ENCODE measurements around the gene RAPGEF2.
"Not testable (repeated sequence)": the region's sequence is repeated elsewhere in the genome, so short reads cannot be mapped to it uniquely, and the experiment has no call there.

Gene RAPGEF2

GRCh38 chr4:159163521-159163920, 60.6 kb downstream of the RAPGEF2 start:
- DNase-seq, result no peak

DNA sequence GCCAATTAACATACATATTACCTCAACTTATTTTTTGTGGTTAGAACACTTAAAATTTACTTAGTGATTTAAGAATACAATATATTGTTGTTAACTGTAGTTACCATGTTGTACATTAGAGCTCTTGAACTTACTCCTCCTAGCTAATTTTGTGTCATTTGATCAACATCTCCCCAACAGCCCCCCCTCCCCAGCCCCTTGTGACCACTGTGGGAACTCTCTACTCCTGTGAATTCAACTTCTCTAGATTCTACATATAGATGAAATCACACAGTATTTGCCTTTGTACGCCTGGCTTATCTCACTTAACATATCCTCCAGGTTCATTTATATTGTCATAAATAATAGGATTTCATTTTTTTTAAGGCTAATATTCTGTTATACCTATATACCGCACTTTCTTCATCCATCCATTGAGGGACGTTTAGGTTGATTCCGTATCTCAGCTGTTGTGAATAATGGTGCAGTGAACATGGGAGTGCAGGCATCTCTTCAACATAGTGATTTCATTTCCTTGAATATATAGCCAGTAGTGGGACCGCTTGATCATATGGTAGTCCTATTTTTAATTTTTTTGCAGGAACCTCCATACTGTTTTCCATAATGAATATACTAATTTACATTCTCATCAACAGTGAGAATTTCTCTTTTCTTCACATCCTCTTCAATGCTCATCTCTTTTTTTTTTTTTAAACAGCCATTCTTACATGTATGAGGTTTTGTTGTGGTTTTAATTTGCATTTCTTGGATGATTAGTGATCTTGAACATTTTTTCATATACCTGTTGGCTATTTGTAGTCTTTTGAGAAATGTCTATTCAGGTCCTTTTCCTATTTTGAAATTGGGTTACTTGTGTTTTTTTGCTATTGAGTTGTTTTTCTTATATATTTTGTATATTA, 66.8 kb downstream of the RAPGEF2 start:
- no peak for DNase-seq

DNA sequence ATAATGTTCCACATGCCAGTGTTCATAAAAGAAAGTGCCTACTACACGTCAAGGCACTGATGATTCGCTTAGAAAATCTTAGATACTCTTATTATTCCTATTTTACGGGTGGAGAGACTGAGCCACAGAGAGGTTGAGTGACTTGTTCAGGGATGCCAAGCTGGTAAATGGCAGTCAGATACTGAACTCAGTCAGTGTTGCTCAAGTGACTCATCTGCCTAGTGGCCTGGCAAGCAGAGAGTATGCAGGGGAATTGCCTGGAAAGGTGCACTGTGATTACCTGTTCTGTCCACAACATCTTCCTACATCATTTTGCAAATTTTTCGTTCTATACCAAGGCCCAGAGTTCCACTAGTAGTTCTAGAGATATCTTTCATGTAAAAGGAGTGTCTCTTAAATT, 68.4 kb downstream of the RAPGEF2 start:
- DNase-seq, result no peak

DNA sequence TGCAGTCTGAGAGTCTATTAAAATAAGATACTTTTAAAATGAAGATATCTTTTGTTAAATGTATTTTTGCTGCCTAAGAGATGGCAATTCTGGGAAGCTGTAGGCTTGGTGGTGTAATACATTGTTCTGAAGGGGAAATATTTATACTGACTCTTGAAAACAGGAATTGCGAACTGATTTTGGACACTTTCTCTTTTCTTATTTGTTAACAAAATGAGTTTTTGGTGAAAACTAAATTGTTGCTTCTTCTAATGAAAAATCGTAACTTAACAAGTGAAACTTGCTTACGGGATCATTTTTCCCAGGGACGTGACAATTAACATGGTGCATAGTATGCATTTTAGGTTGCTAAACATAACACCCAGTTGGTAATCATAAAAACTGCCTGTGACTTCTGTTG, 71.0 kb downstream of the RAPGEF2 start:
- DNase-seq, result no peak

DNA sequence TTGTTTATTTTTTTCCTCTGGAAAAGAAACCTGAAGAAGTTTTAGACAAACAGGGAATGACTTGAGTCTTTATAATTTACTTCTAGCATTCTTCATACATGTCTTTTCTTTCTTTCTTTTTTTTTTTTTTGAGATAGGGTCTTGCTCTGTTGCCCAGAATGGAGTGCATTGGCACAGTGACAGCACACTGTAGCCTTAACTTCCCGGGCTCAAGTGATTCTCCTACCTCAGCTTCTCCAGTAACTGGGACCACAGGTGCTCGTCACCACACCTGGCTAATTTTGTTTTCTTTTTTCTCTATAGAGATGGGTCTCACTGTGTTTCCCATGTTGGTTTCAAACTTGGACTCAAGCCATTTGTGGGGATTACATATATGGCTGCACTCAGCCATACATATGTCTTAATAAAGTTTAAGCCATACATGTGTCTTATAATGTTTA, 71.8 kb downstream of the RAPGEF2 start:
- DNase-seq, result no peak

GRCh38 chr4:159175085-159175988, 72.5 kb downstream of the RAPGEF2 start:
- DNase-seq, result peak; percentile 31

- no peak for DNase-seq
These were observed 73.1 kb downstream of the RAPGEF2 start for GRCh38 chr4:159175989-159176375.

DNA sequence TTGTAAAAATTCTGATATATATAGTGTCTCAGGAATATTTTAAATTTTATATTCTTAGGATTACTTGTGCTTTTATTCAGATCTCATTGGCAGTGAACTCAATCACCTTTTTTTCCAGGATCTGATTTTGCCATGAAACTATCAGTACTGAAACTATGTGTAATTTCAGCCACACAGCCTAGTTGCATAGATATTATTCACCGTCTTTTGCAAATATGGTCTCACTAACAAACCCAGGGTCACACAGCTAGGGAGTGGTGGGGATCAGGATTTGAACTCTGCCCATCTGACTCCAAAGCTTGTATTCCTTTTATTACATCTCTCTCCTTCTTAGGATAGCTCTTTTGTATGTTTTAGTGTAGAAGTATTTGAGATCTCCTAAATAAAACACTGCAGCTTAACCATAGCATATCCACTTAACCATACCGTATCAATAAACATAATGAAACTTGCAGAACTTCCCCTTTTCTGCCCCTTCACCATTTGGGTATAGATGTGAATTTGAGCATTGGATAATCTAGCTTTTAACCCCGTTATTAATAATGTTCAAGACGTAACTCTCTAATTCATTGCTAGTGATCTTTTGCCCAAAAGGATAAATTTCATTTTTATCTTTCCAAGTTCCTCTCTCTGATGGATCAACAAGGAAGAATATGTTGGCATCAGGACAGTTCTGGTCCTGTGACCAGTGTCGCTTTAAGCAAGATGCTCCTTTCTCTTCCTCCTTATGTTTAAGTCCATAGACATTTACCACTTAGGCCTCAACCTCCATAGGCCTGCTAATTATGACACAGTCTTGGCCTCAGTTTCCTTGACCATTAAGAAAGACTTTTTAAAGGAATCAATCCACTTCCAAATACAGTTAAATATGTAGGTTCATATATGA, 74.6 kb downstream of the RAPGEF2 start:
- no peak for DNase-seq

DNA sequence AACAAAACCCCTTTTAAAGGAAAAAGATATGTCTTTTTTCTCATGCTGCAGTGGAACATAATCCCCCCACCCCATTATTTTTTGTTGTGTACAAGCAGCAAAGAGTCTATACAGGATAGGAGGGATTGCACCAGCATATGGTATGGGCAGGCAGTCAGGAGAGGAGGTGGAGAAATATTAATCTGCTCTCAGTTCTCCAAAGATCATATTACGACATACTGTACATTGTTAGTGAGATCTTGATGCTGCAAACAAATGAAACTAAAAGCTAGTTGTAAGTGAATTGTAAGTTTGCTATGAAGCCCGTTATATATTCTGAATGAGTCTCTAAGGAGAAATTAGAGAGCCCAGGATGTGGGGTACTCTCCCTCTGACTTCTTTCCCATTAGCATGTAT, 75.3 kb downstream of the RAPGEF2 start:
- no peak for DNase-seq

DNA sequence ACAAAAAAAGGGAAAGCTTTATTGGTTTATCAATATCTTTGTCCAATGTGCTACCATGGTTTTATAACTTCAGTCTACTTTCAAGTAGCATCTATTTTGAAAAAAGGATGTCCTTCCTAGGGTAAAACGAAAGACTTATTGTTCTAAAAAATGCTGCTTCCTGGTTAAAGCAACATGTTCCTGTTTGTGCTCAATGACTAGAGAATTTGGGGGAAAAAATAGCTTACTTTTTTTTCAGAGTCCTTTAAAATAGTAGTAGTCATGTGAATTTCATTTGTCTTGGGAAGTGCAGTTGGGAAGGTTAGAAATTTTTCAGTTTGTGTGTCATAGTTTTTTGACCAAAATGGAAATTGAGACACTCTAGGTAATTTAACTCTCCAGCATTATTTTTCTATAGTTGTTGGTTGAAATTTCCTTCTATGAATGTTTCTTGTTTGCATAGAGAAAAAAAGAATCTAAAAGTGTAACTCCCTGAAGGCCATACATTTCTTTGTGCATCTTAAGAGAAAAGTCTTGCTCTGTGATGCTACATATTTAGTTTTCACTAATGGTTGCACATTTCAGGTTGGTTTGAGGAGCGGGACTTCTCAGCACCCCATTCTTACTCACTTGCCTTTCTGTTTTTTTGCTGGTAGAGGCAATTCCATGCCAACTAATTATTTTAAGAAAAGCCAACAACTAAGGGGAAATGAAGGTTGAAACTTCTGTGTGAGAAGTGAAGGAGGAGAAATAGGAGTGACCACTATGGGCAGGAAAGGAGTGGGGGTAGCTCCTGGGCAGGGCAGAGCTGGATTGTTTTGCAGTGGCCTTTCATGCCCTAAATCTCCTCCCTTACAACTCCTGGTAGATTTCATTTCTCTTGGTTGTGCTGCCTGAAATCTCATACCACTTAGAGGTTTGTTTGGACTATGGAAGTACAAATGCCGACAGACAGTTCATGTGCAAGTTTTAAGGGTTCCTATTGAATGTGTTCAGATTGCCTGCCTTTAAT, 76.4 kb downstream of the RAPGEF2 start:
- DNase-seq, result no peak

GRCh38 chr4:159183885-159184605, 81.2 kb downstream of the RAPGEF2 start:
- DNase-seq, result not testable (repeated sequence)

GRCh38 chr4:159185591-159186023, 82.7 kb downstream of the RAPGEF2 start:
- DNase-seq, result no peak

- DNase-seq, result no peak
These were observed 85.8 kb downstream of the RAPGEF2 start for GRCh38 chr4:159188646-159189045.

DNA sequence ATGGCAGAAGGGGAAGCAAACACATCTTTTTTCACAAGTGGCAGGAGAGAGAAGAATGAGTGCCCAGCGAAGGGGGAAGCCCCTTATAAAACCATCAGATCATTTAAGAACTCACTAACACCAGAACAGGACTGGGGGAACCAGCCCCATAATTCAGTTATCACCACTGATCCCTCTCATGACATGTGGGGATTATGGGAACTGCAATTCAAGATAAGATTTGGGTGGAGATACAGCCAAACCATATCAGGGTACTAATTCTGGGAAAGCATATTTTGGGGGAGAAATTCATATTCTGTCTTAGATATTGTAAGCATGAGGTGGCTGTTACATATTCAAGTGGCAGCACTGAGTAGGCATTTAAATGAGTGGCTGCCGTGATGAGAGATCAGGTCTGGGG, 87.8 kb downstream of the RAPGEF2 start:
- no peak for DNase-seq

DNA sequence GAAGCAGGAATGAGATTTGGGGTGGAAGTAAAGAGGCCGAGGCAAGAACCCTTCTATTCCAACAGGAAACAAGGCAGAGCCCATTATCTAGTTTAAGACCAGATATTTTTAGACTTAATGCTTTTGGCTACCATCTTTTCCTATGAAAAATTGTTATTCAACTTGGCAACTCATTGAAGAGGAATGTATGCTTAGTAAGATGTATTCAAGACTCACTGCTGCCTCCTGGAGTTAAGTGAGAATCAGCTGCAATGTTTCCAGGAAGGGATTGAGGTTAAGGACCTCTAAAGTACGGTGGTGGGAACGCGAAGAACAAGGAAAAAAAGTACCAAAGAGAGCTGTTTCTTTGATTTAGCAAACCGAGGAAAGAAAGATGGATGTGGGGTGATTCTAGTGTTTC, 89.1 kb downstream of the RAPGEF2 start:
- no peak for DNase-seq

DNA sequence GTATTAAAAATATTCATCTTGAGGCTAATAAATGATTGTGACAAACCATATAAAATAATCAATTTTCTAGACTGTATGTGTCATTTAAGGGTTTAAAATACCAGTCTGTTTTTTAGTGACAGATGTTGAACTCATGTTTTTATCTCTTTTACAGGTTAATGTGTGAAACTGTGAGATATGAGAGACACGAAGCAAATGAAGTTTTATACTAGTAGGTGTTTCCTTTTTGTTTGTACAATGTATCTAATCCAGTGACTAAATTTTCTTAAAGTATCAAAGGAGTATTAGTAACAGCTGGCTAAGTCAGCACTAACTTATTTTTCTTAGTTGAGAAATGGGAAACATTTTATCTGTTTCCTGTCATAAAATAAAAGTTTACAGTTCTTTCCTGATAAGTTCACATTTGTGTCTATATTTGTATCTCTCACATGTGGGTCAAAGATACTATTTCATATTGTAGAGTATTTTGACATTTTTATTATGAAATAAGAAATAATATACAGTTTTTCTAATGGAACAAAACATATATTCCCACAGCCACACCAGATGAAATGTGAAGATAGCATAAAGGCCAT, 90.3 kb downstream of the RAPGEF2 start:
- DNase-seq, result no peak

DNA sequence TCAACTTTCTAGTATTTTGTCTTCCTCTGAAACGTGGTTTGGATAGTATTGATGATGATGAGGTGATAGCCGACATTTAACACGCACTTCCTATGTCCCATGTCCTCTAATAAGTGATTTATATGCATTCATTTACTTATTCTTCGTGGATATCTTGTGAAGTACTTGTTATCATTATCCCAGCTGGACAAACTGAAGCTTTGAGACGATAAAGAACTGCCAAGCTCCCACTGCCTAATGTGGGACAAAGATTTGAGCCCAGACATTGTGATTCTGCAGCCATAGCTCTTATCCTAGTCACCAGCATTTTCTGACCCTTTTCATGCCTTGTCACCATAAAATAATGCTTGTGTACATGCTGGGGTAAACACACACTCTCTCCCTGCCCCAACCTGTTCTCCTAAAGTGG, 92.5 kb downstream of the RAPGEF2 start:
- DNase-seq, result no peak

DNA sequence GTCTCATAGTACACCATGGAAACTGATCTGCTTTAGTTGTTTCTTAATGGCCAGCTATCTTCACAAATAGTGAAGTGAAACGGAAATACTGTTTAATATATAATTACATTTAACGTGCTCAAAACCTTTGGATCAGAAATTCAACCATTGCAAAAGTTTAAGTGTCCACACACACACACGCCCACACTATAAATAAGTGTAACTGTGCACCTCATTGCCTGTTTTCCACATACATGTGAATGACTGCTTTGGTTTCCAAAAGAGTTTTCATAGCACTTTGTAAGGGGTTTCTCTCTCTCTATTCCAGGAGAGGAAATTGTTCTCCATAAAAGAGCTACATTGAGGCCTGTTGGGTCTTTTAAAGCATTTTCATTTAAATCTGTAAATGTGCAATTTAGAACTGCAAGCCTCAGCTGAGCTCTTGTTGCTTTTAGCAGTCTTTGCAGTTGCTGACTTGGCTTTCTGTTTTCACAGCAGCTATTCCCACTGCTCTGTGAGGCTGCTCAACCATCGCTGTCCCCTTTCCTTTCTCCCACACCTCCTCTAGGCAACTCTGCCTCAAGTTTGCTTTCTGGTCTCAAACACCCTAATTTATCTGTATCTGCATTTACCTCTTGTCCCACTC, 94.5 kb downstream of the RAPGEF2 start:
- no peak for DNase-seq

DNA sequence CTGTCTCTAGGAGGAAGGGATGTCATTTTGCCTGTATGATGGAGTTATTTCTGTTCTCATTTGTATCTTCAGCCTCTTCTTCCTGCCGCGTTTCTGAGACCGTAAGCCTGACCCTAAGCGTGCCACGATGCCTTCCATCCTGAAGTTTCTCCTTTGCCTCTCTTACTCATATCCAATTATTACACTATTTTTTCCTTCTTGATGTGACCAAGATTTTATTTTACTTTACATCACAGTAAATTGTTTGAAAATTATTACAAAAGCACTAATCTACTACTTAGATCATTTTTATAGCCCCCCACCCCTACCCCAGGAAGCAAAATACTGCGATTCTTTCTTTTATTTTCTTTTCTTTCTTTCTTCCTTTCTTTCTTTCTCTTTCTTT, 95.0 kb downstream of the RAPGEF2 start:
- DNase-seq, result no peak

DNA sequence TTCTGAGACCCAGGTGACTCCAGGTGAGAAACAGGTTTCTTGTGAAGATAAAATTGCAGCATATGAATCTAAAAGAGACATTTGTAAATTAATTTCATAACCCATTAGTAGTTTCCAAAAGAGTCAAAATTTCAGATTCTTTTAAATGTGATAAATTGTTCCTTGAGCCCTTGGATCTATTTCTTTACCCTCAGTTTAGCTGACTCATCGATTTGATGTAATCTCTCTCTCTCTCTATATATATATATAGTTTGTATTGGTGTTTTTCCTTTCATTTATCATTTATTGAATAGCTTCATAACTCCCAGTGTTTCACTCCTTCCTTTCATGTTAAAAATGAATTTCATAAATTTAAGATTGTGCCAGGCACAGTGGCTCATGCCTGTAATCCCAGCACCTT, 96.9 kb downstream of the RAPGEF2 start:
- no peak for DNase-seq

Data from NCI-H2029 treated with DMSO at 0.1 percent for 48 hours (cell line).